ENCODE measurements around the gene NEO1. TPM values are rescaled to one million over a fixed set of nuclear protein-coding genes. Genes with fewer than 3 reads are reported as not detected.

NEO1 gene
- total RNA-seq, 1 donor from 2014 or later, result 136 TPM

DNA sequence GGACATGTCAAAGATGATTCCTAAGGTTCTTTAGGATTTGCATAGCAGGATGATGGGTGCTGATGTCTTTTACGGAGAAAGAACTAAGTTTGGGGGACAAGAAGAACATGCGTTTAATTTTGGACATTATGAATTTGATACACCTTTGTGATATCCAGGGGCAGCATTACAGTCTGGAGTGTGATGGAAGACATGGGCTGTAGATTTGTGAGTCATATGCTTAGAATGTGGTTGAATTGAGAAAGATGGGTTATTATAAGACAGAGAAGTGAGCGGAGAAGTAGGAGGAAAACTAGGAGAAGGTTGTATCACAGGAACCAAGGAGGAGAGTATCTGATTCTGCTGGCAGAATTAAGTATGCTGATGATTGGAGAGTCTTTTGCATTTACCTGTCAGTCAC lies 20.6 kb downstream of the NEO1 start:
- no peak for DNase-seq (ENCODE audit: low spot score in 2 of 2, unreplicated experiment in 2 of 2)
- no peaks in the 10 kb centered on the region for H3K36me3 Mint-ChIP-seq
- no peak overlapping the region for H3K4me3 Mint-ChIP-seq
- peaks cover 6% of the 10 kb centered on the region for H3K4me1 Mint-ChIP-seq
- no peak for TF ChIP-seq CTCF (IDR thresholded peaks at IDR 0.05; ENCODE audit: unreplicated experiment)
- no peaks in the 10 kb centered on the region for H3K27me3 Mint-ChIP-seq (ENCODE audit: low read depth)
- no peaks in the 10 kb centered on the region for H3K9me3 Mint-ChIP-seq
- H3K27ac Mint-ChIP-seq, result no peak overlapping the region

DNA sequence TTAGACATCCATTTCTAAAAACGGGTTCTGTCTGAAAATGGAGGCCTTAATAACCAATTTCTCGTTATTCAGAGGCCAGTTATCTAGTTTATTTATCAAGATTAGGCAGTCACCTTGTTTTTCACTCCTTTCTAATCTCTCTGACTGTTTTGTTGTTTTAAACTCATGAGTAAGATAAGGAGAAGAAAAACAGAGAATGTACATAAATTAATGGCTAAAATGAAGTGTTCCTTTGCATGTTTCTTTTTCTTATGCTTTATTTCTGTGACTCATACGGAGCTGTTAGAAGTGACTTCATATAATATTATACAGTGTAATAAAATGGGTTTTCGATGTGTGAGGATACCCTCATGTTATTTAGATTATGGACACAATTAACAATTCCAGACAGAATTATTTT lies 22.0 kb downstream of the NEO1 start:
- Mint-ChIP-seq H3K36me3 (no peaks in the 10 kb centered on the region), H3K9me3 (no peaks in the 10 kb centered on the region), H3K27me3 (ENCODE audit: low read depth) (no peaks in the 10 kb centered on the region), H3K27ac (no peak overlapping the region), H3K4me1 (peaks cover 9% of the 10 kb centered on the region), H3K4me3 (no peak overlapping the region)
- DNase-seq (ENCODE audit: low spot score in 2 of 2, unreplicated experiment in 2 of 2), result no peak
- TF ChIP-seq CTCF (IDR thresholded peaks at IDR 0.05; ENCODE audit: unreplicated experiment), result no peak

DNA sequence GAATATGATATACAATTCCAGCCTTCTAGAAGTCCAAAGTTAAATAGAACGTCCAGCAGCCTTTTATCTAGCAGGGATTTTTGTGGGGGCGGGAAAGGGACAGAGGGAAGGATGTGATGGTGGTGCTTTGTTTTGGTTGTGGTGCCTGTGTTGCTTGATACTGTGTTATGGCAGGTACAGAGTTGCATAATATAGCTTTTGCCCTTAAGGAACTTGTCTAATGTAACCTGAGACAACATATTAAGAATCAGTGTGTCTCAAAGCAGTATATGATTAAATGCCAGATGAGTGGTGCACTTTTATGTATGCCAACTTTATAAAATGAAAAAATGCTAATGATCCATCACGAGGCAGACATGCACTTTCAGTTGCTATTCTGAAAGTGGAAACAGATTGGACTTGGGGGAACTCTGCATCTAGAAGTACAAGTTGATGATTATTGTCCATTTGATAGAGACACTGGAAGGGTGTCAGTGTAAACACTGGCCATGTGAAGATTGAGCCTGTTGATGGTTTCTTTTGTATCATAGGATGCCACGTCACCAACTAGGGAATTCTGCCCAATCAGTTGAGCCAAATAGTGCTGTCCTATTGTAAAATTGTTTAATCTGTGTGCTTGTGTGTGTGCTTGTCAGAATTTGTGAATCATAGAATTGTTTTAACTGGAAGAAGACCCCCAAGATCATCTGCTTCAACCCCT lies 23.0 kb downstream of the NEO1 start:
- no peaks in the 10 kb centered on the region for H3K36me3 Mint-ChIP-seq
- TF ChIP-seq CTCF (IDR thresholded peaks at IDR 0.05; ENCODE audit: unreplicated experiment), result no peak
- no peaks in the 10 kb centered on the region for H3K9me3 Mint-ChIP-seq
- H3K27me3 Mint-ChIP-seq (ENCODE audit: low read depth), result no peaks in the 10 kb centered on the region
- no peak overlapping the region for H3K27ac Mint-ChIP-seq
- peaks cover 9% of the 10 kb centered on the region for H3K4me1 Mint-ChIP-seq
- H3K4me3 Mint-ChIP-seq, result no peak overlapping the region
- no peak for DNase-seq (ENCODE audit: low spot score in 2 of 2, unreplicated experiment in 2 of 2)

- TF ChIP-seq CTCF (IDR thresholded peaks at IDR 0.05; ENCODE audit: unreplicated experiment), result no peak
- Mint-ChIP-seq H3K27me3 (ENCODE audit: low read depth) (no peaks in the 10 kb centered on the region), H3K4me3 (no peak overlapping the region), H3K9me3 (no peaks in the 10 kb centered on the region), H3K36me3 (no peaks in the 10 kb centered on the region), H3K27ac (no peak overlapping the region), H3K4me1 (peaks cover 15% of the 10 kb centered on the region)
- no peak for DNase-seq (ENCODE audit: low spot score in 2 of 2, unreplicated experiment in 2 of 2)
These were observed 26.0 kb downstream of the NEO1 start for GRCh38 chr15:73078291-73078690.

- TF ChIP-seq CTCF (IDR thresholded peaks at IDR 0.05; ENCODE audit: unreplicated experiment), result no peak
- no peak for DNase-seq (ENCODE audit: low spot score in 2 of 2, unreplicated experiment in 2 of 2)
- H3K27me3 Mint-ChIP-seq (ENCODE audit: low read depth), result no peaks in the 10 kb centered on the region
- no peaks in the 10 kb centered on the region for H3K36me3 Mint-ChIP-seq
- peaks cover 15% of the 10 kb centered on the region for H3K4me1 Mint-ChIP-seq
- H3K9me3 Mint-ChIP-seq, result no peaks in the 10 kb centered on the region
- no peak overlapping the region for H3K4me3 Mint-ChIP-seq
- no peak overlapping the region for H3K27ac Mint-ChIP-seq
These were observed 26.5 kb downstream of the NEO1 start for GRCh38 chr15:73078722-73079121.

GRCh38 chr15:73079565-73079964 lies 27.3 kb downstream of the NEO1 start:
- Mint-ChIP-seq H3K27ac (no peak overlapping the region), H3K4me3 (no peak overlapping the region), H3K27me3 (ENCODE audit: low read depth) (no peaks in the 10 kb centered on the region), H3K9me3 (peaks cover 5% of the 10 kb centered on the region), H3K36me3 (peaks cover 2% of the 10 kb centered on the region), H3K4me1 (peaks cover 15% of the 10 kb centered on the region)
- DNase-seq (ENCODE audit: low spot score in 2 of 2, unreplicated experiment in 2 of 2), result no peak
- no peak for TF ChIP-seq CTCF (IDR thresholded peaks at IDR 0.05; ENCODE audit: unreplicated experiment)
